CD14-positive monocyte (primary cell): ENCODE measurements around the gene WDR5. TPM values are rescaled to one million over a fixed set of nuclear protein-coding genes. Genes with fewer than 3 reads are reported as not detected.

Source experiments
- DNase-seq, 3 donors: peaks; one replicate each; pipeline ENCODE4 v3.0.0-alpha.2; 2011 to 2022
- H2AFZ ChIP-seq: 2 replicates; pipeline ENCODE4 v1.6.0; 2012; ENCODE audit warnings: mild to moderate bottlenecking, low read depth, low read length, inconsistent platforms; ENCODE audit not compliant: insufficient read depth, poor library complexity, severe bottlenecking
- H3K27ac ChIP-seq, 2 donors: 1 replicate in 1 of 2; 2 replicates in 1 of 2; pipeline ENCODE4 v1.5.1; 2012 to 2013; ENCODE audit warnings: low read length in 2 of 2, control low read depth in 1 of 2, inconsistent platforms in 1 of 2, low read depth in 1 of 2, mild to moderate bottlenecking in 1 of 2
- H3K27me3 ChIP-seq, 2 donors: one replicate each; pipeline versions ENCODE4 v1.6.0 to v1.6.1; 2011 to 2013; ENCODE audit warnings: low read length in 2 of 2; ENCODE audit not compliant: control insufficient read depth in 2 of 2, insufficient read depth in 2 of 2
- H3K36me3 ChIP-seq, 2 donors: replicated peaks in 1 of 2; 1 replicate in 1 of 2; 2 replicates in 1 of 2; pipeline versions ENCODE4 v1.5.1 to v1.6.1; 2012 to 2013; ENCODE audit warnings: low read length in 2 of 2, control low read depth in 1 of 2, inconsistent platforms in 1 of 2, mild to moderate bottlenecking in 1 of 2; ENCODE audit not compliant: insufficient read depth in 2 of 2, control insufficient read depth in 1 of 2
- H3K4me1 ChIP-seq, 2 donors: 1 replicate in 1 of 2; 2 replicates in 1 of 2; pipeline versions ENCODE4 v1.5.1 to v1.6.1; 2012 to 2013; ENCODE audit warnings: low read length in 2 of 2, control low read depth in 1 of 2, inconsistent platforms in 1 of 2, mild to moderate bottlenecking in 1 of 2, moderate library complexity in 1 of 2; ENCODE audit not compliant: insufficient read depth in 2 of 2, control insufficient read depth in 1 of 2
- H3K4me2 ChIP-seq: replicated peaks from 2 replicates; pipeline ENCODE3; 2012; ENCODE audit warnings: low read length, moderate library complexity, mild to moderate bottlenecking; ENCODE audit not compliant: poor library complexity, severe bottlenecking; ENCODE audit errors: extremely low read depth
- H3K4me3 ChIP-seq, 3 experiments: fragments of 200-600 bp in 1 of 3; sonication (generic) in 1 of 3; replicated peaks in 1 of 3; 1 replicate in 2 of 3; 2 replicates in 1 of 3; pipeline ENCODE4 v1.5.1; 2011 to 2013; ENCODE audit warnings: low read length in 3 of 3, mild to moderate bottlenecking in 3 of 3, control low read depth in 2 of 3, low read depth in 2 of 3, inconsistent platforms in 1 of 3, moderate library complexity in 1 of 3
- H3K79me2 ChIP-seq: 2 replicates; pipeline ENCODE4 v1.6.0; 2012; ENCODE audit warnings: mild to moderate bottlenecking, control low read depth, inconsistent platforms, low read length, moderate library complexity; ENCODE audit not compliant: insufficient read depth
- H3K9ac ChIP-seq: 2 replicates; pipeline ENCODE4 v1.6.0; 2017; ENCODE audit warnings: low read length, mild to moderate bottlenecking; ENCODE audit not compliant: insufficient read depth, poor library complexity, severe bottlenecking
- H3K9me3 ChIP-seq, 2 donors: replicated peaks in 1 of 2; 1 replicate in 1 of 2; 2 replicates in 1 of 2; pipeline versions ENCODE4 v1.5.1 to v1.6.1; 2012 to 2013; ENCODE audit warnings: low read length in 2 of 2, control low read depth in 1 of 2; ENCODE audit not compliant: control insufficient read depth in 1 of 2, insufficient read depth in 1 of 2
- H4K20me1 ChIP-seq: 2 replicates; pipeline ENCODE4 v1.6.0; 2012; ENCODE audit warnings: mild to moderate bottlenecking, low read length, control low read depth, moderate library complexity; ENCODE audit not compliant: insufficient read depth
- H3K27ac Mint-ChIP-seq, 7 donors: one replicate each; pipeline ENCODE4 v1.8.0; 2020; ENCODE audit warnings: mild to moderate bottlenecking in 7 of 7, mixed read lengths in 7 of 7, moderate library complexity in 6 of 7, inconsistent platforms in 2 of 7
- H3K27me3 Mint-ChIP-seq, 3 donors: one replicate each; pipeline ENCODE4 v1.8.0; 2021 to 2022; ENCODE audit warnings: low read depth in 3 of 3, mild to moderate bottlenecking in 3 of 3, mixed read lengths in 3 of 3, moderate library complexity in 3 of 3, inconsistent platforms in 1 of 3
- H3K36me3 Mint-ChIP-seq, 2 donors: one replicate each; pipeline ENCODE4 v1.8.0; 2020; ENCODE audit warnings: mixed read lengths in 2 of 2, inconsistent platforms in 1 of 2, mild to moderate bottlenecking in 1 of 2
- H3K4me1 Mint-ChIP-seq: one replicate; pipeline ENCODE4 v1.8.0; 2020; ENCODE audit warnings: mild to moderate bottlenecking, mixed read lengths
- H3K4me3 Mint-ChIP-seq, 2 donors: one replicate each; pipeline ENCODE4 v1.8.0; 2020; ENCODE audit warnings: mild to moderate bottlenecking in 2 of 2, mixed read lengths in 2 of 2, moderate library complexity in 1 of 2
- H3K9me3 Mint-ChIP-seq, 7 donors: one replicate each; pipeline ENCODE4 v1.8.0; 2020 to 2022; ENCODE audit warnings: mixed read lengths in 7 of 7, mild to moderate bottlenecking in 6 of 7, moderate library complexity in 6 of 7, inconsistent platforms in 2 of 7
- WGBS: methylation state at CpG from one replicate; pipeline ENCODE4 v1.1.5; 2013; ENCODE audit warnings: missing lambda C conversion rate; ENCODE audit not compliant: insufficient coverage; 5-methylcytosine and 5-hydroxymethylcytosine counted together
- intact Hi-C, 2 donors: fragments of 100-400 bp; cut with micrococcal nuclease; formaldehyde crosslinking; loops; one replicate each; pipeline versions ENCODE4 v1.15.0 to v1.15.1; 2023
- polyA plus RNA-seq, 3 donors: library from polyadenylated mRNA; depleted of rRNA in 1 of 3; unstranded in 2 of 3; stranded (reverse) in 1 of 3; fragments of 300-500 nt in 2 of 3; fragments of >200 nt in 1 of 3; fragmentation: Illumina TruSeq in 2 of 3; gene quantifications; 1 replicate in 2 of 3; 2 replicates in 1 of 3; pipeline ENCODE4 v1.2.3, GENCODE V29; 2012 to 2021
- TF ChIP-seq, protein P1 (sequence below): fragments of 200-600 bp; IDR thresholded peaks from one replicate; pipeline ENCODE4 v1.8.0; 2022; ENCODE audit warnings: antibody characterized with exemption, mild to moderate bottlenecking

WDR5 gene
- polyA plus RNA-seq, 3 donors = 8.7 to 17.3 (median 10.2) TPM

DNA sequence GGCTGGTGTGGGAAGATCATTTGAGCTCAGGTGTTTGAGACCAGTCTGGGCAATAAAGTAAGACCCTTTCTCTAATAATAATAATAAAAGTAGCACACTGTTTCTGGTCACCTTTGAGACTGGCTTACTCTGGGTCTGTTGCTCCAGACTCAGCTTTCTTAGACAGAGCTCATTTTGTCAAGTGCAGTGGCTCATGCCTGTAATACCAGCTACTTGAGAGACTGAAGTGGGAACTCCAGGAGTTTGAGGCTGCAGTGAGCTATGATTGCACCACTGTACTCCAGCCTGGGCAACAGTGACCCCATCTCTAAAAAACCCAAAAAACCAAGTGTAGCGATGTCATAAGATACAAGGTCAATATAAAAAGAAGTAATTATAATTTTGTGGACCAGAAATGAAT is 64.8 kb downstream of the WDR5 start:
- Mint-ChIP-seq H3K27ac (no peak overlapping the region), H3K9me3 (peaks cover 0 to 9% (median 4%) of the 10 kb centered on the region in 7 donors), H3K4me3 (no peak overlapping the region), H3K27me3 (peaks cover 2 to 7% (median 3%) of the 10 kb centered on the region in 3 donors), H3K36me3 (peaks cover 0 to 3% of the 10 kb centered on the region in 2 donors), H3K4me1 (peaks cover 24% of the 10 kb centered on the region)
- TF ChIP-seq, protein P1, sequence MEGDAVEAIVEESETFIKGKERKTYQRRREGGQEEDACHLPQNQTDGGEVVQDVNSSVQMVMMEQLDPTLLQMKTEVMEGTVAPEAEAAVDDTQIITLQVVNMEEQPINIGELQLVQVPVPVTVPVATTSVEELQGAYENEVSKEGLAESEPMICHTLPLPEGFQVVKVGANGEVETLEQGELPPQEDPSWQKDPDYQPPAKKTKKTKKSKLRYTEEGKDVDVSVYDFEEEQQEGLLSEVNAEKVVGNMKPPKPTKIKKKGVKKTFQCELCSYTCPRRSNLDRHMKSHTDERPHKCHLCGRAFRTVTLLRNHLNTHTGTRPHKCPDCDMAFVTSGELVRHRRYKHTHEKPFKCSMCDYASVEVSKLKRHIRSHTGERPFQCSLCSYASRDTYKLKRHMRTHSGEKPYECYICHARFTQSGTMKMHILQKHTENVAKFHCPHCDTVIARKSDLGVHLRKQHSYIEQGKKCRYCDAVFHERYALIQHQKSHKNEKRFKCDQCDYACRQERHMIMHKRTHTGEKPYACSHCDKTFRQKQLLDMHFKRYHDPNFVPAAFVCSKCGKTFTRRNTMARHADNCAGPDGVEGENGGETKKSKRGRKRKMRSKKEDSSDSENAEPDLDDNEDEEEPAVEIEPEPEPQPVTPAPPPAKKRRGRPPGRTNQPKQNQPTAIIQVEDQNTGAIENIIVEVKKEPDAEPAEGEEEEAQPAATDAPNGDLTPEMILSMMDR = no peak
- H3K27me3 ChIP-seq = no peaks in the 10 kb centered on the region
- H3K79me2 ChIP-seq = no peaks in the 10 kb centered on the region
- H4K20me1 ChIP-seq = no peaks in the 10 kb centered on the region
- H3K36me3 ChIP-seq = no peaks in the 10 kb centered on the region
- intact Hi-C loops = no loop called here
- no peak overlapping the region for H3K4me3 ChIP-seq
- no peak overlapping the region for H2AFZ ChIP-seq
- no CpG with 5 or more reads among the region's 1 CpG for WGBS
- H3K4me2 ChIP-seq = no peak overlapping the region
- DNase-seq = no peak
- H3K4me1 ChIP-seq = peaks cover 14 to 21% of the 10 kb centered on the region in 2 donors
- H3K27ac ChIP-seq = no peak overlapping the region
- H3K9me3 ChIP-seq = no peaks in the 10 kb centered on the region
- no peak overlapping the region for H3K9ac ChIP-seq

DNA sequence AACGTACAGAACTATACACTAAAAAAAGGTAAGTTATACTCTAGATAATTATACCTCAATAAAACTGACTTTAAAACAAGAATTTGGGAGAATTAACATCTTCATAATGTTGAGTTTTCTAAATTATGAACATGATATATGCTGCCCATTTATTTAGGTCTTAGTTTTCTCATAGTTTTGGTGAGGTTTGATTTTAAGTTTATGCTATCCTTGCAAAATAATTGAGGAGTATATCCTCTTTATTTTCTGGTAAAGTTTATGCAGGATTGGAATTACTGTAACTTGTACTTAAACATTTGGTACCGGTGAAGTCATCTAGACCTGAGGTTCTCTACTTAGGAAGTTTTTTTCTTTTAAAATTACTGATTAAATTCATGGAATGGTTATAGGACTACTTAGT is 67.3 kb downstream of the WDR5 start:
- no CpG with 5 or more reads among the region's 2 CpGs for WGBS

More for the DNA sequence above, 67.3 kb downstream of the WDR5 start:
- H3K36me3 Mint-ChIP-seq = peaks cover 0 to 3% of the 10 kb centered on the region in 2 donors
- H3K79me2 ChIP-seq = no peaks in the 10 kb centered on the region
- TF ChIP-seq, protein P1 = no peak
- no peak overlapping the region for H3K4me3 ChIP-seq
- H3K9me3 Mint-ChIP-seq = peaks cover 0 to 9% (median 3%) of the 10 kb centered on the region in 7 donors
- no peaks in the 10 kb centered on the region for H3K36me3 ChIP-seq
- H3K27ac ChIP-seq = no peak overlapping the region
- no peak overlapping the region for H3K4me2 ChIP-seq
- no peaks in the 10 kb centered on the region for H4K20me1 ChIP-seq
- no peaks in the 10 kb centered on the region for H3K9me3 ChIP-seq
- no peaks in the 10 kb centered on the region for H3K4me1 ChIP-seq
- no peak overlapping the region for H3K27ac Mint-ChIP-seq
- H3K9ac ChIP-seq = no peak overlapping the region
- no peak overlapping the region for H3K4me3 Mint-ChIP-seq
- no peak overlapping the region for H2AFZ ChIP-seq
- DNase-seq = no peak
- H3K27me3 ChIP-seq = no peaks in the 10 kb centered on the region
- H3K27me3 Mint-ChIP-seq = peaks cover 3 to 5% (median 4%) of the 10 kb centered on the region in 3 donors
- H3K4me1 Mint-ChIP-seq = peaks cover 5% of the 10 kb centered on the region
- intact Hi-C loops = no loop called here
